ENCODE measurements around the gene COMMD10. TPM values are rescaled to one million over a fixed set of nuclear protein-coding genes. Genes with fewer than 3 reads are reported as not detected.

Gene COMMD10
- total RNA-seq, 2 experiments from 2014 or later: 26.0 to 27.6 TPM

GRCh38 chr5:116209166-116209565 is 124.3 kb downstream of the COMMD10 start:
- ChIA-PET CTCF (no interaction called here), POLR2A (no interaction called here)
- no peaks in the 10 kb centered on the region for H3K9me3 ChIP-seq (ENCODE audit: control insufficient read depth in 1 of 2, insufficient read depth in 1 of 2, low read length in 2 of 2)
- Mint-ChIP-seq H3K27me3 (no peaks in the 10 kb centered on the region), H3K36me3 (ENCODE audit: low read depth) (peaks cover 15% of the 10 kb centered on the region), H3K4me1 (ENCODE audit: low read depth) (no peaks in the 10 kb centered on the region), H3K4me3 (no peak overlapping the region), H3K9me3 (no peaks in the 10 kb centered on the region), H3K27ac (no peak overlapping the region)
- no peaks in the 10 kb centered on the region for H3K4me1 ChIP-seq (ENCODE audit: insufficient read depth, low read length)
- no peak overlapping the region for H3K4me3 ChIP-seq (ENCODE audit: low read length)
- H3K27me3 ChIP-seq (ENCODE audit: control insufficient read depth in 1 of 2, insufficient read depth in 2 of 2, low read length in 2 of 2): no peaks in the 10 kb centered on the region
- ATAC-seq (ENCODE audit: poor library complexity): no peak
- no peaks in the 10 kb centered on the region for H3K36me3 ChIP-seq (ENCODE audit: insufficient read depth, low read length)
- no peak overlapping the region for H3K27ac ChIP-seq (ENCODE audit: low read depth in 1 of 2, low read length in 2 of 2)
- intact Hi-C loops (cut with DNase I, micrococcal nuclease): no loop called here
- no peak for DNase-seq
- TF ChIP-seq, protein P1, sequence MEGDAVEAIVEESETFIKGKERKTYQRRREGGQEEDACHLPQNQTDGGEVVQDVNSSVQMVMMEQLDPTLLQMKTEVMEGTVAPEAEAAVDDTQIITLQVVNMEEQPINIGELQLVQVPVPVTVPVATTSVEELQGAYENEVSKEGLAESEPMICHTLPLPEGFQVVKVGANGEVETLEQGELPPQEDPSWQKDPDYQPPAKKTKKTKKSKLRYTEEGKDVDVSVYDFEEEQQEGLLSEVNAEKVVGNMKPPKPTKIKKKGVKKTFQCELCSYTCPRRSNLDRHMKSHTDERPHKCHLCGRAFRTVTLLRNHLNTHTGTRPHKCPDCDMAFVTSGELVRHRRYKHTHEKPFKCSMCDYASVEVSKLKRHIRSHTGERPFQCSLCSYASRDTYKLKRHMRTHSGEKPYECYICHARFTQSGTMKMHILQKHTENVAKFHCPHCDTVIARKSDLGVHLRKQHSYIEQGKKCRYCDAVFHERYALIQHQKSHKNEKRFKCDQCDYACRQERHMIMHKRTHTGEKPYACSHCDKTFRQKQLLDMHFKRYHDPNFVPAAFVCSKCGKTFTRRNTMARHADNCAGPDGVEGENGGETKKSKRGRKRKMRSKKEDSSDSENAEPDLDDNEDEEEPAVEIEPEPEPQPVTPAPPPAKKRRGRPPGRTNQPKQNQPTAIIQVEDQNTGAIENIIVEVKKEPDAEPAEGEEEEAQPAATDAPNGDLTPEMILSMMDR (IDR thresholded peaks at IDR 0.05): no peak

DNA sequence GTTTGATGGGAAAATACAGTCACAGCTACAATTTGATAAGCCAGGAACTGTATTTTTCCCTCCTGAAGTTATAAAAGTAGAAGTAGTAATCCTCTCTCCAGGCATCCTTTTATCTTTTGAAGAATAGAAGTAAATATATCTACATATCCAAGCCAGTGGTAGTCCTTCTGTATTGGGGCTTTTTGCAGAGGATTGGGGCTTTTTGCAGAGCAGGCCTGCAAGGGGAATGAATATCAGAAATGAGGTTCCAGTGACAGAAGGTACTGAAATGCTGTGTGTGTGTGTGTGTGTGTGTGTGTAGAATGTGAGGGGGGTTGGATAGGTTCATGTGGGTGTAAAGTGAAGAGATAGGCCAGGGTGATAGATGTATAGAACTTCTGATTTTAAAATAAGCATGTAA is 127.4 kb downstream of the COMMD10 start:
- Mint-ChIP-seq H3K4me1 (ENCODE audit: low read depth) (peaks cover 3% of the 10 kb centered on the region), H3K4me3 (no peak overlapping the region), H3K27me3 (no peaks in the 10 kb centered on the region), H3K36me3 (ENCODE audit: low read depth) (peaks cover 12% of the 10 kb centered on the region), H3K9me3 (no peaks in the 10 kb centered on the region), H3K27ac (no peak overlapping the region)
- Histone ChIP-seq H3K9me3 (ENCODE audit: control insufficient read depth in 1 of 2, insufficient read depth in 1 of 2, low read length in 2 of 2) (no peaks in the 10 kb centered on the region), H3K27me3 (ENCODE audit: control insufficient read depth in 1 of 2, insufficient read depth in 2 of 2, low read length in 2 of 2) (no peaks in the 10 kb centered on the region), H3K4me3 (ENCODE audit: low read length) (no peak overlapping the region), H3K27ac (ENCODE audit: low read depth in 1 of 2, low read length in 2 of 2) (no peak overlapping the region), H3K4me1 (ENCODE audit: insufficient read depth, low read length) (no peaks in the 10 kb centered on the region), H3K36me3 (ENCODE audit: insufficient read depth, low read length) (no peaks in the 10 kb centered on the region)
- DNase-seq (no peak), ATAC-seq (ENCODE audit: poor library complexity) (no peak)
- ChIA-PET CTCF (interaction anchor here (0.6 to 0.8 kb wide), 2 partner anchors 17 to 78 kb away, joined by 3 read pairs; no protein-coding TSS in a partner anchor), POLR2A (no interaction called here)
- TF ChIP-seq, protein P1 (IDR thresholded peaks at IDR 0.05): no peak
- intact Hi-C loops (cut with DNase I, micrococcal nuclease): no loop called here

- intact Hi-C loops (cut with DNase I, micrococcal nuclease): no loop called here
- Mint-ChIP-seq H3K36me3 (ENCODE audit: low read depth) (peaks cover 30% of the 10 kb centered on the region), H3K9me3 (no peaks in the 10 kb centered on the region), H3K27ac (no peak overlapping the region), H3K4me1 (ENCODE audit: low read depth) (peaks cover 5% of the 10 kb centered on the region), H3K27me3 (no peaks in the 10 kb centered on the region), H3K4me3 (no peak overlapping the region)
- Histone ChIP-seq H3K36me3 (ENCODE audit: insufficient read depth, low read length) (no peaks in the 10 kb centered on the region), H3K9me3 (ENCODE audit: control insufficient read depth in 1 of 2, insufficient read depth in 1 of 2, low read length in 2 of 2) (no peaks in the 10 kb centered on the region), H3K27me3 (ENCODE audit: control insufficient read depth in 1 of 2, insufficient read depth in 2 of 2, low read length in 2 of 2) (no peaks in the 10 kb centered on the region), H3K27ac (ENCODE audit: low read depth in 1 of 2, low read length in 2 of 2) (no peak overlapping the region), H3K4me3 (ENCODE audit: low read length) (no peak overlapping the region), H3K4me1 (ENCODE audit: insufficient read depth, low read length) (no peaks in the 10 kb centered on the region)
- TF ChIP-seq, protein P1 (IDR thresholded peaks at IDR 0.05): no peak
- ATAC-seq (ENCODE audit: poor library complexity): no peak
- POLR2A ChIA-PET: no interaction called here
- DNase-seq: no peak
- CTCF ChIA-PET: no interaction called here
These were observed 131.4 kb downstream of the COMMD10 start for GRCh38 chr5:116216246-116216645.

Measured in CD4-positive, alpha-beta T cell (primary cell).